ENCODE results near the gene PHACTR1.

PHACTR1 gene

GRCh38 chr6:12811519-12811918 is 95.0 kb downstream of the PHACTR1 start:
- TF ChIP-seq CTCF (IDR thresholded peaks at IDR 0.05; ENCODE audit: insufficient read depth, low read length, missing control alignments), result no peak
- ChIA-PET POLR2A (no interaction called here), CTCF (no interaction called here)
- H3K4me3 ChIP-seq (ENCODE audit: low read depth, low read length), result no peak overlapping the region
- no peak for DNase-seq (ENCODE audit: low read depth, low spot score)

- POLR2A ChIA-PET, result no interaction called here
Observed at GRCh38 chr6:12813321-12813720, 96.8 kb downstream of the PHACTR1 start.

GRCh38 chr6:12814015-12814414 is 97.4 kb downstream of the PHACTR1 start:
- no peak overlapping the region for H3K4me3 ChIP-seq (ENCODE audit: low read depth, low read length)
- no peak for DNase-seq (ENCODE audit: low read depth, low spot score)
- POLR2A ChIA-PET, result no interaction called here
- no peak for TF ChIP-seq CTCF (IDR thresholded peaks at IDR 0.05; ENCODE audit: insufficient read depth, low read length, missing control alignments)
- CTCF ChIA-PET, result interaction anchor here (1.4 kb wide), 1 partner anchor 176 kb away, joined by 3 read pairs; no protein-coding TSS in a partner anchor

More at GRCh38 chr6:12813321-12813720, 96.8 kb downstream of the PHACTR1 start:
- no peak for TF ChIP-seq CTCF (IDR thresholded peaks at IDR 0.05; ENCODE audit: insufficient read depth, low read length, missing control alignments)
- DNase-seq (ENCODE audit: low read depth, low spot score), result no peak
- H3K4me3 ChIP-seq (ENCODE audit: low read depth, low read length), result no peak overlapping the region
- CTCF ChIA-PET, result no interaction called here

GRCh38 chr6:12815089-12815488 is 98.5 kb downstream of the PHACTR1 start:
- POLR2A ChIA-PET, result no interaction called here
- no peak overlapping the region for H3K4me3 ChIP-seq (ENCODE audit: low read depth, low read length)

GRCh38 chr6:12815884-12816600 is 99.5 kb downstream of the PHACTR1 start:
- ChIA-PET POLR2A (no interaction called here), CTCF (no interaction called here)
- TF ChIP-seq CTCF (IDR thresholded peaks at IDR 0.05; ENCODE audit: insufficient read depth, low read length, missing control alignments), result no peak
- no peak for DNase-seq (ENCODE audit: low read depth, low spot score)
- no peak overlapping the region for H3K4me3 ChIP-seq (ENCODE audit: low read depth, low read length)

More at GRCh38 chr6:12815089-12815488, 98.5 kb downstream of the PHACTR1 start:
- CTCF ChIA-PET, result interaction anchor here (1.4 kb wide), 1 partner anchor 177 kb away, joined by 3 read pairs; no protein-coding TSS in a partner anchor
- DNase-seq (ENCODE audit: low read depth, low spot score), result no peak
- no peak for TF ChIP-seq CTCF (IDR thresholded peaks at IDR 0.05; ENCODE audit: insufficient read depth, low read length, missing control alignments)

- POLR2A ChIA-PET, result no interaction called here
- TF ChIP-seq CTCF (IDR thresholded peaks at IDR 0.05; ENCODE audit: insufficient read depth, low read length, missing control alignments), result no peak
- H3K4me3 ChIP-seq (ENCODE audit: low read depth, low read length), result no peak overlapping the region
- DNase-seq (ENCODE audit: low read depth, low spot score), result no peak
- CTCF ChIA-PET, result interaction anchor here (1.3 kb wide), 1 partner anchor 9 kb away, joined by 3 read pairs; no protein-coding TSS in a partner anchor
Observed at GRCh38 chr6:12818324-12818723, 101.8 kb downstream of the PHACTR1 start.
